HepG2 (cell line): ENCODE results near the gene CCDC33. TPM values are rescaled to one million over a fixed set of nuclear protein-coding genes. Genes with fewer than 3 reads are reported as not detected.

ENCODE experiments used
- ATAC-seq: fragments of 200-7000 bp; cut with Tn5 transposase; 3 replicates; pipeline ENCODE4 v1.9.1; 2020; ENCODE audit warnings: mild to moderate bottlenecking, moderate library complexity
- BruUV-seq: library from RNA; stranded (reverse); fragments of 400-500 nt; replicated peaks from 2 replicates; lab custom pipeline; 2021; lab: Mats Ljungman, UMichigan
- CTCF ChIA-PET: fragments of 300-600 bp; formaldehyde crosslinking; extraction: SDS; loops from one replicate; lab custom pipeline; 2021; ENCODE audit warnings: low total read pairs, inconsistent platforms, low intra/inter-chr PET ratio; lab: Yijun Ruan, JAX
- POLR2A ChIA-PET: fragments of 350-600 bp; sonication (Branson Sonifier 250); formaldehyde crosslinking; loops from one replicate; lab custom pipeline; 2020; ENCODE audit warnings: antibody characterized with exemption, inconsistent platforms; lab: Yijun Ruan, JAX
- DNase-seq: peaks from one replicate; pipeline ENCODE4 v3.0.0-alpha.2; 2015; ENCODE audit warnings: low spot score
- FAIRE-seq: peaks from 3 replicates; lab custom pipeline; 2011; peaks lifted over from hg19 to GRCh38; lab: Jason Lieb, UNC
- H2AFZ ChIP-seq: one replicate; pipeline ENCODE4 v1.6.1; 2011; ENCODE audit warnings: low read length, inconsistent platforms
- H3K27ac ChIP-seq: fragments of 300-600 bp; 3 replicates; pipeline ENCODE4 v1.8.0; 2011; ENCODE audit warnings: mixed run types, mild to moderate bottlenecking, mixed read lengths, low read length, inconsistent platforms; ENCODE audit not compliant: insufficient read depth; ENCODE audit errors: extremely low read length
- H3K27me3 ChIP-seq, 2 experiments: fragments of 200-600 bp in 1 of 2; 2 replicates in 1 of 2; 3 replicates in 1 of 2; pipeline versions ENCODE4 v1.6.0 to v1.8.0; 2011; ENCODE audit warnings: low read length in 2 of 2, mild to moderate bottlenecking in 2 of 2, moderate library complexity in 2 of 2, inconsistent platforms in 1 of 2; ENCODE audit not compliant: insufficient read depth in 2 of 2, control insufficient read depth in 1 of 2
- H3K36me3 ChIP-seq, 2 experiments: fragments of 200-600 bp in 1 of 2; replicated peaks in 1 of 2; 2 replicates in 1 of 2; 3 replicates in 1 of 2; pipeline versions ENCODE4 v1.5.1 to v1.8.0; 2011; ENCODE audit warnings: low read length in 2 of 2, inconsistent platforms in 1 of 2; ENCODE audit not compliant: insufficient read depth in 2 of 2, control insufficient read depth in 1 of 2
- H3K4me1 ChIP-seq: 2 replicates; pipeline ENCODE4 v1.5.1; 2012; ENCODE audit warnings: low read length, inconsistent platforms; ENCODE audit not compliant: insufficient read depth
- H3K4me2 ChIP-seq: 2 replicates; pipeline ENCODE4 v1.6.0; 2011; ENCODE audit warnings: low read depth, low read length, inconsistent platforms
- H3K4me3 ChIP-seq, 3 experiments: fragments of 200-600 bp in 1 of 3; sonication (generic), shearing (Covaris generic) in 1 of 3; replicated peaks in 1 of 3; 2 replicates each; pipeline ENCODE4 v1.5.1; 2011 to 2016; ENCODE audit warnings: low read length in 3 of 3, inconsistent platforms in 2 of 3, low read depth in 2 of 3, mild to moderate bottlenecking in 2 of 3, control low read depth in 1 of 3, mixed read lengths in 1 of 3; ENCODE audit not compliant: insufficient read depth in 1 of 3
- H3K79me2 ChIP-seq: one replicate; pipeline ENCODE4 v1.6.1; 2011; ENCODE audit warnings: low read length, inconsistent platforms; ENCODE audit not compliant: insufficient read depth
- H3K9ac ChIP-seq: 2 replicates; pipeline ENCODE4 v1.6.0; 2011; ENCODE audit warnings: mild to moderate bottlenecking, low read depth, low read length, inconsistent platforms; ENCODE audit not compliant: insufficient read depth
- H3K9me3 ChIP-seq: 2 replicates; pipeline ENCODE4 v1.5.1; 2012; ENCODE audit warnings: mild to moderate bottlenecking, low read length
- H4K20me1 ChIP-seq: 2 replicates; pipeline ENCODE4 v1.6.0; 2011; ENCODE audit warnings: inconsistent platforms, mild to moderate bottlenecking, low read length, moderate library complexity; ENCODE audit not compliant: insufficient read depth
- GPBP1L1 ChIP-seq: sonication (generic); formaldehyde crosslinking; IDR thresholded peaks from 2 replicates; pipeline ENCODE4 v1.5.0; 2020; ENCODE audit warnings: mild to moderate bottlenecking, missing genetic modification reagents
- ZNF614 ChIP-seq: IDR thresholded peaks from 2 replicates; pipeline ENCODE4 v1.6.1; 2018; ENCODE audit warnings: missing biosample characterization, missing genetic modification reagents, inconsistent platforms, borderline replicate concordance
- WGBS: methylation state at CpG from one replicate; pipeline ENCODE4 v1.1.6; 2017; ENCODE audit warnings: low lambda C conversion rate; 5-methylcytosine and 5-hydroxymethylcytosine counted together
- in situ Hi-C: cut with HindIII; loops from 2 replicates; pipeline ENCODE4 v1.10.0; 2017; ENCODE audit warnings: low pct_unique_long_range_greater_than_20kb; ENCODE audit not compliant: extremely low pct_ligation_motif_present
- intact Hi-C: fragments of 100-400 bp; cut with micrococcal nuclease; formaldehyde crosslinking; loops from one replicate; pipeline ENCODE4 v1.10.0; 2022; ENCODE audit not compliant: unreplicated experiment
- polyA plus RNA-seq, 8 experiments: library from polyadenylated mRNA; depleted of rRNA in 3 of 8; stranded (reverse) in 7 of 8; unstranded in 1 of 8; fragments of >200 nt; fragmentation: Illumina TruSeq in 4 of 8; extraction: Trizol in 4 of 8; gene quantifications; 2 replicates each; pipeline versions ENCODE4 v1.2.1 to v1.2.3, GENCODE V29; 2011 to 2016; ENCODE audit warnings: low read depth in 4 of 8, missing spikeins in 1 of 8, mixed read lengths in 1 of 8; ENCODE audit not compliant: insufficient read depth in 1 of 8
- total RNA-seq, 5 experiments: library from RNA; depleted of rRNA; stranded (reverse); fragments of >200 nt; fragmentation: Illumina TruSeq; extraction: Trizol; gene quantifications; 2 replicates each; pipeline ENCODE4 v1.2.3, GENCODE V29; 2016; ENCODE audit warnings: low read depth in 1 of 5

The CCDC33 gene
- total and polyA plus RNA-seq, 2 of the 13 experiments (the other 11 are each of a cell fraction or from before 2014, with no cell fraction given), result 0.30 TPM; not detected in 1

- in situ Hi-C loops, result no loop called here
Observed at GRCh38 chr15:74277242-74277810, 41.2 kb downstream of the CCDC33 start.

GRCh38 chr15:74278207-74278606 lies 42.1 kb downstream of the CCDC33 start:
- no peak overlapping the region for H3K27ac ChIP-seq
- no TSS peak for BruUV-seq
- no peak overlapping the region for H3K4me3 ChIP-seq
- H3K4me2 ChIP-seq, result no peak overlapping the region
- H3K79me2 ChIP-seq, result no peaks in the 10 kb centered on the region
- no peak for TF ChIP-seq GPBP1L1 (CRISPR knock-in tag)
- no peak overlapping the region for H2AFZ ChIP-seq
- no peaks in the 10 kb centered on the region for H3K36me3 ChIP-seq
- ATAC-seq (no peak), DNase-seq (no peak), FAIRE-seq (no peak)
- H3K4me1 ChIP-seq, result no peaks in the 10 kb centered on the region
- H3K9me3 ChIP-seq, result no peaks in the 10 kb centered on the region
- in situ Hi-C loops (no loop called here), intact Hi-C loops (no loop called here)
- peaks cover 1 to 34% of the 10 kb centered on the region in 2 experiments; a peak in 3 of 5 replicates for H3K27me3 ChIP-seq
- POLR2A ChIA-PET, result no interaction called here
- WGBS, result 0% methylated on average over 1 of the region's 8 CpGs
- H3K9ac ChIP-seq, result no peak overlapping the region
- H4K20me1 ChIP-seq, result no peaks in the 10 kb centered on the region
- CTCF ChIA-PET, result no interaction called here

More at GRCh38 chr15:74277242-74277810, 41.2 kb downstream of the CCDC33 start:
- no peak for FAIRE-seq
- Histone ChIP-seq H3K79me2 (no peaks in the 10 kb centered on the region), H3K4me3 (no peak overlapping the region), H2AFZ (no peak overlapping the region), H4K20me1 (no peaks in the 10 kb centered on the region), H3K27me3 (peaks cover 0 to 26% of the 10 kb centered on the region in 2 experiments; a peak in 3 of 5 replicates), H3K4me2 (no peak overlapping the region), H3K9me3 (no peaks in the 10 kb centered on the region), H3K36me3 (no peaks in the 10 kb centered on the region), H3K4me1 (no peaks in the 10 kb centered on the region), H3K9ac (no peak overlapping the region), H3K27ac (no peak overlapping the region)
- POLR2A ChIA-PET, result no interaction called here
- TF ChIP-seq ZNF614, result no peak
- no peak for ATAC-seq
- CTCF ChIA-PET, result no interaction called here
- DNase-seq, result no peak
- intact Hi-C loops, result no loop called here
- no TSS peak for BruUV-seq
- 15% methylated on average over 8 of the region's 8 CpGs for WGBS
